ENCODE measurements around the gene TAGAP.

DNA sequence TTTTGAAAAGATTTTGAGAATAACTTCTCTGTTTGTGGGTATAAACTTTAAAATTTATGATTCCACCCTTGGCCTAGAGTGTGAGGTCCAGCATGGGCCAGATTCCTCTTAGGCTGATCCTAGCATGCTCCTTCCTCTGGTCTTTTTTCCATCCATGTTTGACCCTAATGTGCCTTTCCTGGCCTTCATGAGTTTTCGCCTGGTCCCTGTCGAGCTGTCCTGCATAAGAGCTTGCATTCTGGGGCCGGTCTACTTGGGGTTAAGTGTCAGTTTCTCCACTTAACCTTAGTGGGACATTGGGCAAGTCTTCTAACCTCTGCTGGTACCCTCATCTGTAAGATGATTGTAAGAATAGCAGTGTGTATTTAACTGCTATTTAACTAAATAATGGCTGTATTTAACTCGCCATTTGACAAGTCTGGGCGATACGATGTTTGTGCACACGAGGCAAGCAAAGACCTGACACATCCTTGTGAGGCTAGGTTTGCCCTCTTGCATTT is 40.7 kb upstream of the TAGAP start:
- no peak for TF ChIP-seq CTCF (IDR thresholded peaks at IDR 0.05; ENCODE audit: poor library complexity)
- no peak for TF ChIP-seq EZH2phosphoT487 (IDR thresholded peaks at IDR 0.05; ENCODE audit: low read depth, severe bottlenecking, unreplicated experiment)
